Panc1 (cell line): ENCODE data around the gene SPHK2. TPM values are rescaled to one million over a fixed set of nuclear protein-coding genes. Genes with fewer than 3 reads are reported as not detected.

Experiments
- ATAC-seq: fragments of 200-7000 bp; cut with Tn5 transposase; 2 replicates; pipeline ENCODE4 v1.9.1; 2020; ENCODE audit warnings: mild to moderate bottlenecking, moderate library complexity
- BruUV-seq: library from RNA; stranded (reverse); fragments of 400-500 nt; replicated peaks from 2 replicates; lab custom pipeline; 2021; lab: Mats Ljungman, UMichigan
- CTCF ChIA-PET: fragments of 300-600 bp; sonication (Branson Sonifier 250); formaldehyde crosslinking; loops from one replicate; lab custom pipeline; 2022; ENCODE audit warnings: antibody characterized with exemption; lab: Charles Lee
- POLR2A ChIA-PET: fragments of 300-600 bp; sonication (Branson Sonifier 250); formaldehyde crosslinking; loops from one replicate; lab custom pipeline; 2022; ENCODE audit warnings: antibody characterized with exemption; lab: Charles Lee
- DNase-seq: peaks from one replicate; pipeline ENCODE4 v3.0.0-alpha.2; 2010; ENCODE audit warnings: low read depth, low spot score
- H3K27ac ChIP-seq: 2 replicates; pipeline ENCODE4 v1.5.1; 2011; ENCODE audit warnings: mild to moderate bottlenecking, low read length, inconsistent platforms
- H3K27me3 ChIP-seq: fragments of 200-500 bp; sonication (Bioruptor generic); 2 replicates; pipeline ENCODE4 v1.6.0; 2014; ENCODE audit warnings: low read length, inconsistent platforms; ENCODE audit not compliant: control insufficient read depth, insufficient read depth
- H3K36me3 ChIP-seq: fragments of 200-500 bp; sonication (Bioruptor generic); 2 replicates; pipeline ENCODE4 v1.5.1; 2014; ENCODE audit warnings: inconsistent platforms, mild to moderate bottlenecking, low read length, moderate library complexity; ENCODE audit not compliant: control insufficient read depth, insufficient read depth
- H3K4me1 ChIP-seq: 2 replicates; pipeline ENCODE4 v1.5.1; 2011; ENCODE audit warnings: inconsistent platforms, mild to moderate bottlenecking, low read length, moderate library complexity; ENCODE audit not compliant: control insufficient read depth, insufficient read depth
- H3K4me3 ChIP-seq, 2 experiments: 2 replicates each; pipeline ENCODE4 v1.5.1; 2011 to 2012; ENCODE audit warnings: low read depth in 2 of 2, low read length in 2 of 2, mild to moderate bottlenecking in 2 of 2, inconsistent platforms in 1 of 2, moderate library complexity in 1 of 2
- H3K9me3 ChIP-seq: fragments of 200-500 bp; sonication (Bioruptor generic); 2 replicates; pipeline ENCODE4 v1.5.1; 2014; ENCODE audit warnings: low read depth, mild to moderate bottlenecking, inconsistent platforms, low read length, moderate library complexity; ENCODE audit not compliant: control insufficient read depth, insufficient read depth
- CTCF ChIP-seq: fragments of 450-650 bp; IDR thresholded peaks from 2 replicates; pipeline ENCODE4 v1.5.1; 2017; ENCODE audit warnings: mild to moderate bottlenecking
- POLR2AphosphoS5 ChIP-seq: IDR thresholded peaks from 2 replicates; pipeline ENCODE4 v1.6.1; 2012; ENCODE audit warnings: mild to moderate bottlenecking, low read depth, low read length, moderate library complexity
- REST ChIP-seq, 2 experiments: IDR thresholded peaks; 2 replicates each; pipeline ENCODE4 v1.6.1; 2011 to 2012; ENCODE audit warnings: low read depth in 2 of 2, control low read depth in 1 of 2, low read length in 1 of 2, mild to moderate bottlenecking in 1 of 2, moderate library complexity in 1 of 2; ENCODE audit not compliant: insufficient read depth in 1 of 2
- SIN3A ChIP-seq: IDR thresholded peaks from 2 replicates; pipeline ENCODE4 v1.6.1; 2012; ENCODE audit warnings: low read depth, mild to moderate bottlenecking, low read length, moderate library complexity, borderline replicate concordance; ENCODE audit not compliant: insufficient read depth
- TCF7L2 ChIP-seq: IDR thresholded peaks from 2 replicates; pipeline ENCODE4 v1.6.1; 2011; ENCODE audit warnings: mild to moderate bottlenecking, low read depth, low read length, inconsistent platforms
- in situ Hi-C: cut with HindIII; loops from 2 replicates; pipeline ENCODE4 v1.10.0; 2016; ENCODE audit warnings: low sequenced_read_pairs, low pct_unique_long_range_greater_than_20kb
- intact Hi-C: fragments of 100-400 bp; cut with micrococcal nuclease; formaldehyde crosslinking; loops from one replicate; pipeline ENCODE4 v1.10.0; 2022; ENCODE audit not compliant: unreplicated experiment
- total RNA-seq: library from RNA; stranded (reverse); gene quantifications from one replicate; pipeline ENCODE4 v1.2.1, GENCODE V29; 2021; ENCODE audit not compliant: unreplicated experiment

The SPHK2 gene
- total RNA-seq, 1 experiment from 2014 or later: 19.5 TPM

GRCh38 chr19:48659768-48660167, 40.5 kb downstream of the SPHK2 start:
- no peaks in the 10 kb centered on the region for H3K9me3 ChIP-seq
- no peaks in the 10 kb centered on the region for H3K27me3 ChIP-seq
- no peak for TF ChIP-seq SIN3A
- no TSS peak for BruUV-seq
- ATAC-seq (no peak), DNase-seq (no peak)
- H3K27ac ChIP-seq: no peak overlapping the region
- H3K4me3 ChIP-seq: no peak overlapping the region
- H3K36me3 ChIP-seq: no peaks in the 10 kb centered on the region
- CTCF ChIA-PET: no interaction called here
- no peaks in the 10 kb centered on the region for H3K4me1 ChIP-seq
- intact Hi-C loops (no loop called here), in situ Hi-C loops (no loop called here)
- POLR2A ChIA-PET: no interaction called here

GRCh38 chr19:48660852-48661710, 41.8 kb downstream of the SPHK2 start:
- no peaks in the 10 kb centered on the region for H3K4me1 ChIP-seq
- no peaks in the 10 kb centered on the region for H3K27me3 ChIP-seq
- BruUV-seq: no TSS peak
- intact Hi-C loops (no loop called here), in situ Hi-C loops (no loop called here)
- ChIA-PET CTCF (no interaction called here), POLR2A (no interaction called here)
- no peak overlapping the region for H3K4me3 ChIP-seq
- H3K36me3 ChIP-seq: no peaks in the 10 kb centered on the region
- H3K27ac ChIP-seq: no peak overlapping the region
- ATAC-seq: peak; percentile 88
- no peaks in the 10 kb centered on the region for H3K9me3 ChIP-seq
- TF ChIP-seq REST (IDR thresholded peaks at IDR 0.05; ENCODE audit: insufficient read depth in 1 of 2, low read depth in 2 of 2, low read length in 1 of 2) (no peak), TCF7L2 (no peak), SIN3A (no peak), CTCF (no peak), POLR2AphosphoS5 (no peak)
- no peak for DNase-seq

- no peak overlapping the region for H3K27ac ChIP-seq
- H3K4me1 ChIP-seq: no peaks in the 10 kb centered on the region
- intact Hi-C loops (no loop called here), in situ Hi-C loops (no loop called here)
- H3K4me3 ChIP-seq: no peak overlapping the region
- no peaks in the 10 kb centered on the region for H3K27me3 ChIP-seq
- DNase-seq: no peak
- H3K36me3 ChIP-seq: no peaks in the 10 kb centered on the region
- ATAC-seq: no peak
- CTCF ChIA-PET: no interaction called here
- POLR2A ChIA-PET: no interaction called here
- TF ChIP-seq CTCF (no peak), SIN3A (no peak), REST (IDR thresholded peaks at IDR 0.05; ENCODE audit: insufficient read depth in 1 of 2, low read depth in 2 of 2, low read length in 1 of 2) (no peak), POLR2AphosphoS5 (no peak), TCF7L2 (no peak)
- no peaks in the 10 kb centered on the region for H3K9me3 ChIP-seq
- no TSS peak for BruUV-seq
These were observed 42.4 kb downstream of the SPHK2 start for GRCh38 chr19:48661711-48662090.
